ENCODE results near the gene CA10. TPM values are rescaled to one million over a fixed set of nuclear protein-coding genes. Genes with fewer than 3 reads are reported as not detected.

CA10 gene
- total and polyA plus RNA-seq, 2 donors (not counting 1 experiment from before 2014, with no cell fraction given) = not detected

DNA sequence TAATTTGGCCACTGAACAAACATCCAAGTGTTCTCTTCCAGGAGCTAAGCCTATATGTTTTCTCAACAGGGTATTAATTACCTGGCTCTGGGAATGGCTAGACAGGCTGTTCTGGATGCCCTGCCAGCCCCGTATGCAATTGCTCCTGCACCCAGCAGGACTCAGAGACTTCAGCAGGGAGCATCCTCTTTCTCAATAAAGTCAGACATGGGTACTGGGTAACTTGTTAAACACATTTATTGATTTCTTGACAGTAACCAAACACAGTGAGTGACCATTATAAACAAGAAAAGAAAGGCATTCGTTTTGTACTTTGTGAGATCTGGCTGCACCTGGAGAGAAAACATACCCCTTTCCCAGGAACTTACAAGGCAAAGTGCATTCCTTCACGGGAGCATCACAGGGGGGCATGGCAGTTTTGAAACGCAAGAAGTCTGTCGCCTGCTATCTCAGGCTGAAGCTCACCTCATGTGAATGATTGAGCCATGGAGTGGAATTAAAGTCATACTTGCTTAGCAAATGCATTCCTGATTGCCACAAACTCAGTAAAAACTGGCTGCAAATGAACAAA is 528.3 kb downstream of the CA10 start:
- Mint-ChIP-seq H3K4me3 (no peak overlapping the region), H3K4me1 (no peaks in the 10 kb centered on the region), H3K9me3 (ENCODE audit: insufficient read depth) (peaks cover 6% of the 10 kb centered on the region), H3K27ac (no peak overlapping the region), H3K27me3 (peaks cover 10% of the 10 kb centered on the region)
- Histone ChIP-seq H3K79me2 (ENCODE audit: control insufficient read depth, insufficient read depth, low read length) (no peaks in the 10 kb centered on the region), H3K36me3 (replicated peaks in 1 of 2; ENCODE audit: control extremely low read depth in 1 of 2, control insufficient read depth in 1 of 2, extremely low read depth in 1 of 2, insufficient read depth in 2 of 2, low read length in 1 of 2) (no peaks in the 10 kb centered on the region), H3K4me1 (ENCODE audit: control insufficient read depth in 2 of 2, insufficient read depth in 2 of 2, low read length in 2 of 2) (no peaks in the 10 kb centered on the region), H3K4me3 (ENCODE audit: control extremely low read depth in 1 of 5, extremely low read depth in 1 of 5, insufficient read depth in 1 of 5, low read depth in 2 of 5, low read length in 4 of 5) (no peak overlapping the region), H3K9me3 (ENCODE audit: control extremely low read depth in 1 of 3, control insufficient read depth in 2 of 3, insufficient read depth in 1 of 3, low read length in 2 of 3) (no peaks in the 10 kb centered on the region), H3K27me3 (replicated peaks in 1 of 4; ENCODE audit: control extremely low read depth in 1 of 4, control insufficient read depth in 3 of 4, insufficient read depth in 4 of 4, low read length in 3 of 4) (no peaks in the 10 kb centered on the region), H3K27ac (ENCODE audit: low read length in 2 of 2) (no peak overlapping the region), H4K20me1 (ENCODE audit: control insufficient read depth, insufficient read depth, low read length, poor library complexity, severe bottlenecking) (no peaks in the 10 kb centered on the region), H2AFZ (ENCODE audit: insufficient read depth, low read depth, low read length, poor library complexity, severe bottlenecking) (no peak overlapping the region), H3K4me2 (replicated peaks; ENCODE audit: low read depth, low read length, poor library complexity, severe bottlenecking) (no peak overlapping the region), H3K9ac (ENCODE audit: low read length) (no peak overlapping the region)
- ChIA-PET CTCF (no interaction called here), POLR2A (no interaction called here)
- DNase-seq (no peak), ATAC-seq (ENCODE audit: low read depth) (no peak)
- intact Hi-C loops (cut with micrococcal nuclease) = no loop called here
- WGBS (ENCODE audit: insufficient coverage) = no CpG with 5 or more reads among the region's 5 CpGs
- TF ChIP-seq, protein P1, sequence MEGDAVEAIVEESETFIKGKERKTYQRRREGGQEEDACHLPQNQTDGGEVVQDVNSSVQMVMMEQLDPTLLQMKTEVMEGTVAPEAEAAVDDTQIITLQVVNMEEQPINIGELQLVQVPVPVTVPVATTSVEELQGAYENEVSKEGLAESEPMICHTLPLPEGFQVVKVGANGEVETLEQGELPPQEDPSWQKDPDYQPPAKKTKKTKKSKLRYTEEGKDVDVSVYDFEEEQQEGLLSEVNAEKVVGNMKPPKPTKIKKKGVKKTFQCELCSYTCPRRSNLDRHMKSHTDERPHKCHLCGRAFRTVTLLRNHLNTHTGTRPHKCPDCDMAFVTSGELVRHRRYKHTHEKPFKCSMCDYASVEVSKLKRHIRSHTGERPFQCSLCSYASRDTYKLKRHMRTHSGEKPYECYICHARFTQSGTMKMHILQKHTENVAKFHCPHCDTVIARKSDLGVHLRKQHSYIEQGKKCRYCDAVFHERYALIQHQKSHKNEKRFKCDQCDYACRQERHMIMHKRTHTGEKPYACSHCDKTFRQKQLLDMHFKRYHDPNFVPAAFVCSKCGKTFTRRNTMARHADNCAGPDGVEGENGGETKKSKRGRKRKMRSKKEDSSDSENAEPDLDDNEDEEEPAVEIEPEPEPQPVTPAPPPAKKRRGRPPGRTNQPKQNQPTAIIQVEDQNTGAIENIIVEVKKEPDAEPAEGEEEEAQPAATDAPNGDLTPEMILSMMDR (IDR thresholded peaks at IDR 0.05) = no peak
- TF ChIP-seq EZH2 (IDR thresholded peaks at IDR 0.05; ENCODE audit: borderline replicate concordance, insufficient read depth, low read depth, low read length, poor library complexity, severe bottlenecking) = no peak

DNA sequence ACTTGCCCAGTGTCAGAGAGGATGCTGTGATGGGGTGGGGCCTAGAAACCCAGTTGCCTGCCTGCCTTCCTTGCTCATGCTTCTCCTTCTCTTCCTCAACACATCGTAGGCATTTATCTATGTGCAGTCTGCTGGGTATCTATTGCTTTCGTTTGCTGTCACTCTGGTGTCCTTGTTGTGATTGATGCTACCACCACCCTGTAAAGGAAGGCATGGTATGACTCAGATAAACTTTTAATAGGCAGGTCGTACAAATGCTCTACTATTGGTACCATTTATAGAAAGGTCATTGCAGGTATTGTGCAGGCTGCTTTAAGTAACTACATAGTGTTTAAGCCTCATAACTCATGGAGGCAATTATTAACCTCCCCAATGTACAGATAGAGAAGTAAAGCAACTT is 529.3 kb downstream of the CA10 start:
- WGBS (ENCODE audit: insufficient coverage) = no CpG with 5 or more reads among the region's 3 CpGs
- H3K27me3 Mint-ChIP-seq = peaks cover 10% of the 10 kb centered on the region
- ChIA-PET CTCF (no interaction called here), POLR2A (no interaction called here)
- H3K4me1 Mint-ChIP-seq = no peaks in the 10 kb centered on the region
- DNase-seq = no peak
- Histone ChIP-seq H3K4me1 (ENCODE audit: control insufficient read depth in 2 of 2, insufficient read depth in 2 of 2, low read length in 2 of 2) (no peaks in the 10 kb centered on the region), H3K4me2 (replicated peaks; ENCODE audit: low read depth, low read length, poor library complexity, severe bottlenecking) (no peak overlapping the region), H3K9me3 (ENCODE audit: control extremely low read depth in 1 of 3, control insufficient read depth in 2 of 3, insufficient read depth in 1 of 3, low read length in 2 of 3) (no peaks in the 10 kb centered on the region), H3K79me2 (ENCODE audit: control insufficient read depth, insufficient read depth, low read length) (no peaks in the 10 kb centered on the region), H3K4me3 (ENCODE audit: control extremely low read depth in 1 of 5, extremely low read depth in 1 of 5, insufficient read depth in 1 of 5, low read depth in 2 of 5, low read length in 4 of 5) (no peak overlapping the region), H3K27ac (ENCODE audit: low read length in 2 of 2) (no peak overlapping the region), H4K20me1 (ENCODE audit: control insufficient read depth, insufficient read depth, low read length, poor library complexity, severe bottlenecking) (no peaks in the 10 kb centered on the region), H2AFZ (ENCODE audit: insufficient read depth, low read depth, low read length, poor library complexity, severe bottlenecking) (no peak overlapping the region), H3K27me3 (replicated peaks in 1 of 4; ENCODE audit: control extremely low read depth in 1 of 4, control insufficient read depth in 3 of 4, insufficient read depth in 4 of 4, low read length in 3 of 4) (no peaks in the 10 kb centered on the region), H3K36me3 (replicated peaks in 1 of 2; ENCODE audit: control extremely low read depth in 1 of 2, control insufficient read depth in 1 of 2, extremely low read depth in 1 of 2, insufficient read depth in 2 of 2, low read length in 1 of 2) (no peaks in the 10 kb centered on the region), H3K9ac (ENCODE audit: low read length) (no peak overlapping the region)
- intact Hi-C loops (cut with micrococcal nuclease) = no loop called here
- H3K27ac Mint-ChIP-seq = no peak overlapping the region
- no peak for ATAC-seq (ENCODE audit: low read depth)
- H3K4me3 Mint-ChIP-seq = no peak overlapping the region
- TF ChIP-seq, protein P1 (IDR thresholded peaks at IDR 0.05) = no peak
- TF ChIP-seq EZH2 (IDR thresholded peaks at IDR 0.05; ENCODE audit: borderline replicate concordance, insufficient read depth, low read depth, low read length, poor library complexity, severe bottlenecking) = no peak
- H3K9me3 Mint-ChIP-seq (ENCODE audit: insufficient read depth) = peaks cover 6% of the 10 kb centered on the region
